Measurements from ENCODE around the gene PIK3R1. TPM values are rescaled to one million over a fixed set of nuclear protein-coding genes. Genes with fewer than 3 reads are reported as not detected.

PIK3R1 gene
- total and polyA plus RNA-seq, 4 donors = 6.8 to 222 (median 74.9) TPM

DNA sequence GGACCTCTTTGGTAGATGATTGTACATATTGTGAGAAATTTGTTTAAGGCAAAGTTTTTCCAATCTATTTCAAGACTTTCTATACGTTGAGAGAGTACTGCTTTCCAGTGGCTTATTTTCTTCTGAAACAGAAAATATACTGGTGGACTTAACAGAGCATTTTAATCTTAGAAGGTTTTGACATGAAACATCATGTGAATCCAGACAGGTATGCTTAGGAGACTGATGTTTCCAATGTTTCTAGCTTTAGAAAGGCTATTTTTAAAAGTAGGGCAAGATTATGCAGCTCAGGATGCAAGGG is 71.0 kb downstream of the PIK3R1 start:
- WGBS, 2 donors = 47 to 59% methylated on average over 1 of the region's 1 CpG
- H3K27ac ChIP-seq (ENCODE audit: low read depth in 1 of 2, low read length in 1 of 2) = peak overlapping the region in 1 of 2 donors; percentile 26
- no peak for ATAC-seq (ENCODE audit: insufficient read depth, low FRiP score)

DNA sequence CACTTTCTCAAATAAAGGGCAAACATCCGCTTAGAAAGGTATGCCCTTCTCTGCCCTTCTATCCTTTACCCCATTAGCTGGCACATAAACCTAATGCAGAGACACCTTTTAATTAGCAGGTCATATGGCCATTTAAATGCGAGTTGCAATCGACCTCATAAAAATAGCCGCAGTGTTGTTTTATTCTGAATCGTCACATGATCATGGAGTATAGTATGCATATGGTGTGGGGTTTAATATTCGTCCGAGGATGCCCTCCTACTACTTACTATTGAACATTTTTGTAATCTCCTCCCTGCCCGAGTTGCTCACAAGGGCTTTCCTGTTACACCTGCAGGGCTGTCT is 72.0 kb downstream of the PIK3R1 start:
- Histone ChIP-seq H3K27ac (ENCODE audit: low read depth in 1 of 2, low read length in 1 of 2) (peak overlapping the region; percentile 84 to 87), H3K36me3 (ENCODE audit: control insufficient read depth in 4 of 4, insufficient read depth in 4 of 4, low read length in 4 of 4) (peaks cover 8 to 20% (median 9%) of the 10 kb centered on the region in 4 donors), H3K27me3 (ENCODE audit: control insufficient read depth in 3 of 3, insufficient read depth in 3 of 3, low read length in 2 of 3) (no peaks in the 10 kb centered on the region), H3K9me3 (ENCODE audit: control insufficient read depth in 4 of 4, insufficient read depth in 3 of 4, low read length in 3 of 4) (no peaks in the 10 kb centered on the region), H3K4me3 (no peak overlapping the region), H3K9ac (ENCODE audit: insufficient read depth in 1 of 2, low read length in 2 of 2) (peak overlapping the region in 1 of 2 donors; percentile 79), H3K4me1 (ENCODE audit: control insufficient read depth in 5 of 5, insufficient read depth in 5 of 5, low read length in 5 of 5) (peaks cover 8 to 77% (median 20%) of the 10 kb centered on the region in 5 donors)
- ATAC-seq (ENCODE audit: insufficient read depth, low FRiP score) (no peak), DNase-seq (no peak)
- TF ChIP-seq, protein P1, sequence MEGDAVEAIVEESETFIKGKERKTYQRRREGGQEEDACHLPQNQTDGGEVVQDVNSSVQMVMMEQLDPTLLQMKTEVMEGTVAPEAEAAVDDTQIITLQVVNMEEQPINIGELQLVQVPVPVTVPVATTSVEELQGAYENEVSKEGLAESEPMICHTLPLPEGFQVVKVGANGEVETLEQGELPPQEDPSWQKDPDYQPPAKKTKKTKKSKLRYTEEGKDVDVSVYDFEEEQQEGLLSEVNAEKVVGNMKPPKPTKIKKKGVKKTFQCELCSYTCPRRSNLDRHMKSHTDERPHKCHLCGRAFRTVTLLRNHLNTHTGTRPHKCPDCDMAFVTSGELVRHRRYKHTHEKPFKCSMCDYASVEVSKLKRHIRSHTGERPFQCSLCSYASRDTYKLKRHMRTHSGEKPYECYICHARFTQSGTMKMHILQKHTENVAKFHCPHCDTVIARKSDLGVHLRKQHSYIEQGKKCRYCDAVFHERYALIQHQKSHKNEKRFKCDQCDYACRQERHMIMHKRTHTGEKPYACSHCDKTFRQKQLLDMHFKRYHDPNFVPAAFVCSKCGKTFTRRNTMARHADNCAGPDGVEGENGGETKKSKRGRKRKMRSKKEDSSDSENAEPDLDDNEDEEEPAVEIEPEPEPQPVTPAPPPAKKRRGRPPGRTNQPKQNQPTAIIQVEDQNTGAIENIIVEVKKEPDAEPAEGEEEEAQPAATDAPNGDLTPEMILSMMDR (IDR thresholded peaks at IDR 0.05; ENCODE audit: control extremely low read depth, extremely low read depth) = no peak
- 40 to 52% methylated on average over 8 of the region's 8 CpGs for WGBS, 2 donors

More for the DNA sequence above, 71.0 kb downstream of the PIK3R1 start:
- TF ChIP-seq, protein P1 (IDR thresholded peaks at IDR 0.05; ENCODE audit: control extremely low read depth, extremely low read depth) = no peak
- DNase-seq = no peak
- H3K4me3 ChIP-seq = no peak overlapping the region
- no peaks in the 10 kb centered on the region for H3K27me3 ChIP-seq (ENCODE audit: control insufficient read depth in 3 of 3, insufficient read depth in 3 of 3, low read length in 2 of 3)
- H3K9me3 ChIP-seq (ENCODE audit: control insufficient read depth in 4 of 4, insufficient read depth in 3 of 4, low read length in 3 of 4) = no peaks in the 10 kb centered on the region
- peak overlapping the region in 1 of 2 donors; percentile 44 for H3K9ac ChIP-seq (ENCODE audit: insufficient read depth in 1 of 2, low read length in 2 of 2)
- H3K36me3 ChIP-seq (ENCODE audit: control insufficient read depth in 4 of 4, insufficient read depth in 4 of 4, low read length in 4 of 4) = peaks cover 11 to 22% (median 16%) of the 10 kb centered on the region in 4 donors
- peaks cover 11 to 66% (median 18%) of the 10 kb centered on the region in 5 donors for H3K4me1 ChIP-seq (ENCODE audit: control insufficient read depth in 5 of 5, insufficient read depth in 5 of 5, low read length in 5 of 5)

DNA sequence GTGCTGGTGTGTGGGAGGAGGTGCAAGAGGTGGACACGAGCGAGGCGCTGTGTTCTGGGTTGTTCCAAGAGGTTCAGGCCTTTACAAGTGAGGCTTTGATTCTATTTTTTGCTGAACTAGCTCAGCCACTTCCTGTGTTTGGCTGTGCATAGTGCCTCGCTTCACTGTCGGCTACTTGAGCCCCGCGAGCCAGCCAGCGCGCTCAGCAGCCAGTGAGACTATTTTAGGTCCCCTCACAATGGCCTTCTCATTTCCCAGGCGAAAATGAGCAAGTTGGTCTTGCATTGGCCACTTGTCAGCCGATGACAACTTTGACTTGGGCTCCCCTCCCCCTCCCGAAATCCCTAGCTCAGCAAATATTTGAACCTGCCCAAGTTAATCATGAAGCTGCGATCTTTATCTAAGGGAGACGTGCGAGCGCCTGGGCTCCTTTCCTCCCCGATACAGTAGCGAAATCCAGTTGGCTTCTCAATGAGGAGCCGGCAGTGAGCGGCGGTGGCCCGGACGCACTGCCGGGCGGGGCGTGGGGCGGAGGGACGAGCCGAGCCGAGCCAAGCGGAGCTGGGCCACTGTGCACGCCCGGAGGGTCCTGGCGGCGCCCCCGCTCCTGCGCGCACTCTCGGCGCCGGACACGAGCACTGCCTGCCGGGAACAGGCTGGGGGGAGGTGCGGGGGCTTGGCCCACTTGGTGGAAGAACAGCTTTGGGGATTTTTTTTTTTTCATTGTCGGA is 72.6 kb downstream of the PIK3R1 start:
- Histone ChIP-seq H3K27me3 (ENCODE audit: control insufficient read depth in 3 of 3, insufficient read depth in 3 of 3, low read length in 2 of 3) (no peaks in the 10 kb centered on the region), H3K9ac (ENCODE audit: insufficient read depth in 1 of 2, low read length in 2 of 2) (peak overlapping the region; percentile 84 to 91), H3K36me3 (ENCODE audit: control insufficient read depth in 4 of 4, insufficient read depth in 4 of 4, low read length in 4 of 4) (peaks cover 5 to 20% (median 9%) of the 10 kb centered on the region in 4 donors), H3K27ac (ENCODE audit: low read depth in 1 of 2, low read length in 1 of 2) (peak overlapping the region; percentile 84 to 87), H3K4me3 (peak overlapping the region; percentile 40), H3K4me1 (ENCODE audit: control insufficient read depth in 5 of 5, insufficient read depth in 5 of 5, low read length in 5 of 5) (peaks cover 8 to 77% (median 20%) of the 10 kb centered on the region in 5 donors), H3K9me3 (ENCODE audit: control insufficient read depth in 4 of 4, insufficient read depth in 3 of 4, low read length in 3 of 4) (no peaks in the 10 kb centered on the region)
- WGBS, 2 donors = 1% methylated on average over 39 to 45 of the region's 45 CpGs
- ATAC-seq (ENCODE audit: insufficient read depth, low FRiP score) = peak; percentile 71
- TF ChIP-seq, protein P1 (IDR thresholded peaks at IDR 0.05; ENCODE audit: control extremely low read depth, extremely low read depth) = no peak
- peak; percentile 89 to 92 (median 89) for DNase-seq

All from lung (tissue), 12 donors.